Keratinocyte (primary cell): ENCODE results near the gene MNDA. TPM values are rescaled to one million over a fixed set of nuclear protein-coding genes. Genes with fewer than 3 reads are reported as not detected.

ENCODE experiments used
- DNase-seq: peaks from one replicate; pipeline ENCODE4 v3.0.0-alpha.2; 2011; ENCODE audit warnings: low read depth, missing footprints, low spot score
- FAIRE-seq: peaks from 2 replicates; lab custom pipeline; 2011; peaks lifted over from hg19 to GRCh38; lab: Jason Lieb, UNC
- H2AFZ ChIP-seq: 2 replicates; pipeline ENCODE4 v1.6.0; 2012; ENCODE audit warnings: low read length, control low read depth, inconsistent platforms; ENCODE audit not compliant: control insufficient read depth
- H3K27ac ChIP-seq: 2 replicates; pipeline ENCODE4 v1.5.1; 2011; ENCODE audit warnings: low read length; ENCODE audit not compliant: control insufficient read depth, insufficient read depth
- H3K27me3 ChIP-seq: 3 replicates; pipeline ENCODE4 v1.6.0; 2011; ENCODE audit warnings: low read length; ENCODE audit not compliant: control insufficient read depth, insufficient read depth; ENCODE audit errors: extremely low read depth
- H3K36me3 ChIP-seq, 2 experiments: 2 replicates in 1 of 2; 3 replicates in 1 of 2; pipeline ENCODE4 v1.5.1; 2011; ENCODE audit warnings: low read length in 2 of 2, mild to moderate bottlenecking in 1 of 2; ENCODE audit not compliant: control insufficient read depth in 2 of 2, insufficient read depth in 2 of 2; ENCODE audit errors: extremely low read depth in 1 of 2
- H3K4me1 ChIP-seq: 3 replicates; pipeline ENCODE4 v1.5.1; 2011; ENCODE audit warnings: low read length; ENCODE audit not compliant: control insufficient read depth, insufficient read depth; ENCODE audit errors: extremely low read depth
- H3K4me2 ChIP-seq: 3 replicates; pipeline ENCODE4 v1.6.0; 2011; ENCODE audit warnings: low read depth, low read length; ENCODE audit not compliant: control insufficient read depth, insufficient read depth; ENCODE audit errors: extremely low read depth
- H3K4me3 ChIP-seq, 3 experiments: fragments of 200-600 bp in 1 of 3; sonication (generic) in 1 of 3; 2 replicates in 2 of 3; 3 replicates in 1 of 3; pipeline ENCODE4 v1.5.1; 2011 to 2016; ENCODE audit warnings: low read length in 3 of 3, mild to moderate bottlenecking in 3 of 3, control low read depth in 2 of 3, inconsistent platforms in 1 of 3, low read depth in 1 of 3, mixed read lengths in 1 of 3, mixed run types in 1 of 3, moderate library complexity in 1 of 3; ENCODE audit not compliant: control insufficient read depth in 2 of 3, insufficient read depth in 2 of 3; ENCODE audit errors: extremely low read depth in 1 of 3
- H3K79me2 ChIP-seq: 2 replicates; pipeline ENCODE4 v1.6.0; 2012; ENCODE audit warnings: low read length; ENCODE audit not compliant: control insufficient read depth, insufficient read depth
- H3K9ac ChIP-seq: 3 replicates; pipeline ENCODE4 v1.6.0; 2011; ENCODE audit warnings: low read length; ENCODE audit not compliant: control insufficient read depth, insufficient read depth; ENCODE audit errors: extremely low read depth
- H3K9me1 ChIP-seq: 3 replicates; pipeline ENCODE4 v1.6.0; 2011; ENCODE audit warnings: low read length; ENCODE audit not compliant: control insufficient read depth, insufficient read depth; ENCODE audit errors: extremely low read depth
- H3K9me3 ChIP-seq: 2 replicates; pipeline ENCODE4 v1.5.1; 2012; ENCODE audit warnings: low read depth, low read length; ENCODE audit not compliant: control insufficient read depth
- H4K20me1 ChIP-seq: 3 replicates; pipeline ENCODE4 v1.6.0; 2011; ENCODE audit warnings: low read length; ENCODE audit not compliant: control insufficient read depth, insufficient read depth; ENCODE audit errors: extremely low read depth
- CTCF ChIP-seq, 3 experiments: IDR thresholded peaks in 1 of 3; conservative IDR thresholded peaks in 1 of 3; optimal IDR thresholded peaks in 1 of 3; 2 replicates in 2 of 3; 3 replicates in 1 of 3; pipeline versions ENCODE3 to v1.5.1; 2011; ENCODE audit warnings: low read length in 3 of 3, mild to moderate bottlenecking in 3 of 3, moderate library complexity in 2 of 3, control low read depth in 1 of 3, inconsistent platforms in 1 of 3; ENCODE audit not compliant: insufficient read depth in 2 of 3; ENCODE audit errors: extremely low read depth in 1 of 3
- EZH2 ChIP-seq: IDR thresholded peaks from one replicate; pipeline ENCODE4 v1.6.1; 2012; ENCODE audit warnings: inconsistent platforms, mild to moderate bottlenecking, low read length, moderate library complexity
- dilution Hi-C: fragments of 300-500 bp; cut with MboI; formaldehyde crosslinking; loops from one replicate; pipeline ENCODE4 v1.7.0; 2020; ENCODE audit warnings: low sequenced_read_pairs; ENCODE audit not compliant: extremely low pct_ligation_motif_present
- polyA plus RNA-seq, 5 experiments: library from polyadenylated mRNA; depleted of rRNA in 3 of 5; stranded (reverse) in 3 of 5; stranded (forward) in 1 of 5; unstranded in 1 of 5; fragments of >200 nt; gene quantifications; 1 replicate in 1 of 5; 2 replicates in 3 of 5; 3 replicates in 1 of 5; pipeline versions ENCODE4 v1.2.1 to v1.2.3, GENCODE V29; 2011 to 2012; ENCODE audit warnings: missing spikeins in 2 of 5, low read depth in 1 of 5, low replicate concordance in 1 of 5

MNDA gene
- polyA plus RNA-seq, 1 donor (not counting 4 experiments of a cell fraction or from before 2014, with no cell fraction given) = not detected

DNA sequence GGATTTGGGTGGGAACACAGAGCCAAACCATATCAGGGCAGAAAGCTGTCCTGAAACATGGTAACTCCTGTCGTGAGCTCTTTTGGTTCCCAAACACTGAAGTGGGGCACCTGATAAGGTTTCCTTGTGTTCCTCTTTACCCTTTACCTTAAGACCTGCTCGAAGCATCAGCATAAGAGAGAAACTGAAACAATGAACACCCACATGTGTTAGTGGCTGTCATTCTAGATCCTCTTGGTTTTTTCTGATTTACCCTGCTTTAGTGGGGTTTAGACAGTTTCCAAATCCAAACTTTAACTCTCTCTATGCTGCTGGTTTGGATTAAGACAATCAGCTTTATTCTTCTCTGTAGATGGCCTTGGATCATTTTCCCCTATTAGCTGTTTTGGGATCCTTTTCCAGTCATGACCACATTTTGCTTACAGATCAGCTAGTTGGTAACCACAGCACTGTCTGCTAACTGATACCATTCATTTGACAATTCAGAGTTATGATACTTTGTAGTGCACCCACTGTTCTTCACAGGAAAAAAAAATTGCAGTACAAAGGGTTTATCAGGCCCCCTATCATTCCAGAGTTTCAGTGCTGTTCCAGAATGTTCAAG, 975 bp upstream of the MNDA start:
- no peaks in the 10 kb centered on the region for H4K20me1 ChIP-seq

GRCh38 chr1:158833264-158833663, 2.1 kb downstream of the MNDA start:
- no peaks in the 10 kb centered on the region for H4K20me1 ChIP-seq
- dilution Hi-C loops = no loop called here
- H3K79me2 ChIP-seq = no peaks in the 10 kb centered on the region
- no peak for TF ChIP-seq EZH2
- no peak for TF ChIP-seq CTCF (optimal IDR thresholded peaks at IDR 0.05 in 1 of 3, IDR thresholded peaks at IDR 0.05 in 1 of 3, conservative IDR thresholded peaks at IDR 0.05 in 1 of 3; ENCODE audit: extremely low read depth in 1 of 3, insufficient read depth in 2 of 3, low read length in 3 of 3)
- FAIRE-seq (no peak), DNase-seq (no peak)
- H3K4me2 ChIP-seq = no peak overlapping the region
- H3K9me3 ChIP-seq = no peaks in the 10 kb centered on the region
- H3K27me3 ChIP-seq = no peaks in the 10 kb centered on the region
- no peak overlapping the region for H3K27ac ChIP-seq
- no peak overlapping the region for H3K9ac ChIP-seq
- no peaks in the 10 kb centered on the region for H3K4me1 ChIP-seq
- H3K36me3 ChIP-seq = no peaks in the 10 kb centered on the region
- no peak overlapping the region for H2AFZ ChIP-seq
- H3K4me3 ChIP-seq = no peak overlapping the region
- no peaks in the 10 kb centered on the region for H3K9me1 ChIP-seq

More for the DNA sequence above, 975 bp upstream of the MNDA start:
- H3K4me1 ChIP-seq = no peaks in the 10 kb centered on the region
- no peak overlapping the region for H2AFZ ChIP-seq
- TF ChIP-seq CTCF (optimal IDR thresholded peaks at IDR 0.05 in 1 of 3, IDR thresholded peaks at IDR 0.05 in 1 of 3, conservative IDR thresholded peaks at IDR 0.05 in 1 of 3; ENCODE audit: extremely low read depth in 1 of 3, insufficient read depth in 2 of 3, low read length in 3 of 3) (no peak), EZH2 (no peak)
- FAIRE-seq (no peak), DNase-seq (no peak)
- no peaks in the 10 kb centered on the region for H3K9me1 ChIP-seq
- dilution Hi-C loops = no loop called here
- H3K9me3 ChIP-seq = no peaks in the 10 kb centered on the region
- H3K27ac ChIP-seq = no peak overlapping the region
- H3K4me3 ChIP-seq = no peak overlapping the region
- H3K27me3 ChIP-seq = no peaks in the 10 kb centered on the region
- H3K4me2 ChIP-seq = no peak overlapping the region
- H3K79me2 ChIP-seq = no peaks in the 10 kb centered on the region
- no peak overlapping the region for H3K9ac ChIP-seq
- no peaks in the 10 kb centered on the region for H3K36me3 ChIP-seq
